Calu3 (cell line): ENCODE results near the gene SLCO1B3. TPM values are rescaled to one million over a fixed set of nuclear protein-coding genes. Genes with fewer than 3 reads are reported as not detected.

Source experiments
- BruUV-seq: library from RNA; stranded (reverse); fragments of 400-500 nt; replicated peaks from 2 replicates; lab custom pipeline; 2021; lab: Mats Ljungman, UMichigan
- CTCF ChIA-PET: fragments of 300-600 bp; sonication (Branson Sonifier 250); formaldehyde crosslinking; loops from one replicate; lab custom pipeline; 2022; ENCODE audit warnings: antibody characterized with exemption; lab: Charles Lee
- DNase-seq: peaks from one replicate; pipeline ENCODE4 v3.0.0; 2022
- H3K27ac Mint-ChIP-seq: one replicate; pipeline ENCODE4 v1.8.0; 2022; ENCODE audit warnings: mixed read lengths; ENCODE audit not compliant: unreplicated experiment
- H3K27me3 Mint-ChIP-seq: one replicate; pipeline ENCODE4 v1.8.0; 2022; ENCODE audit warnings: mixed read lengths; ENCODE audit not compliant: unreplicated experiment
- H3K36me3 Mint-ChIP-seq: one replicate; pipeline ENCODE4 v1.8.0; 2022; ENCODE audit warnings: mild to moderate bottlenecking, moderate library complexity, mixed read lengths; ENCODE audit not compliant: insufficient read depth, unreplicated experiment
- H3K4me1 Mint-ChIP-seq: one replicate; pipeline ENCODE4 v1.8.0; 2022; ENCODE audit warnings: mild to moderate bottlenecking, low read depth, mixed read lengths; ENCODE audit not compliant: unreplicated experiment
- H3K4me3 Mint-ChIP-seq: one replicate; pipeline ENCODE4 v1.8.0; 2022; ENCODE audit warnings: mild to moderate bottlenecking, low read depth, moderate library complexity, mixed read lengths; ENCODE audit not compliant: unreplicated experiment
- H3K9me3 Mint-ChIP-seq: one replicate; pipeline ENCODE4 v1.8.0; 2022; ENCODE audit warnings: low read depth, mixed read lengths; ENCODE audit not compliant: unreplicated experiment
- CTCF ChIP-seq: fragments of 200-600 bp; IDR thresholded peaks from one replicate; pipeline ENCODE4 v1.8.0; 2022; ENCODE audit warnings: antibody characterized with exemption; ENCODE audit not compliant: unreplicated experiment
- intact Hi-C: fragments of 100-400 bp; cut with micrococcal nuclease; formaldehyde crosslinking; loops from one replicate; pipeline ENCODE4 v1.10.0; 2022; ENCODE audit not compliant: unreplicated experiment
- total RNA-seq: library from RNA; stranded (reverse); gene quantifications from 2 replicates; pipeline ENCODE4 v1.2.3, GENCODE V29; 2022

SLCO1B3 gene
- total RNA-seq, 1 experiment from 2014 or later, result 40.4 TPM

- intact Hi-C loops, result loop anchor here (10.0 kb wide), 1 partner anchor 448 kb away; no protein-coding TSS in a partner anchor
- H3K4me1 Mint-ChIP-seq, result peaks cover 37% of the 10 kb centered on the region
- TF ChIP-seq CTCF, result no peak
- no TSS peak for BruUV-seq
- peaks cover 2% of the 10 kb centered on the region for H3K9me3 Mint-ChIP-seq
- no peaks in the 10 kb centered on the region for H3K27me3 Mint-ChIP-seq
- DNase-seq, result peak; percentile 70
- peak overlapping the region; percentile 67 for H3K4me3 Mint-ChIP-seq
- H3K36me3 Mint-ChIP-seq, result peaks cover 63% of the 10 kb centered on the region
- CTCF ChIA-PET, result interaction anchor here (1.1 kb wide), 1 partner anchor 8 kb away, joined by 4 read pairs; no protein-coding TSS in a partner anchor
- peak overlapping the region; percentile 93 for H3K27ac Mint-ChIP-seq
Measured at GRCh38 chr12:20822415-20822814, 11.9 kb downstream of the SLCO1B3 start.

DNA sequence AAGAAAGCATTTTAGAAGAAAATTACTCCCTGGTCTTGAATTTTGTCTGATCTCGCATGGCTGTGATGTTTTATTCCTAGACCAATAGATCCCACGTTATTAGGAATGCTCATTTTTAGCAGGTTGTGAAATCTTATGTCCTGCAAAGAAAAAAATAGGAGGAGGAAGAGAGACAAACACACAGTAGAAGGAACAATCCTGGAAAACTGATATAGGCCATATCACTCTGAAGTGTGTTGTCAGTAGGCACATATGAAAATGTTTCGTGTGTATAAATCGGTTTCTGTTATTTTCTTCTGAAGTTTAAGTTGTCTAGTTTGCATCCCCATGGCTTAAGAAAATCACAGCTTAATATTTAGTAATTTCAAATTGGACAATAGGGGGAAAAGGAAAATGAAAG lies 12.4 kb downstream of the SLCO1B3 start:
- CTCF ChIA-PET, result interaction anchor here (1.1 kb wide), 1 partner anchor 8 kb away, joined by 4 read pairs; no protein-coding TSS in a partner anchor
- Mint-ChIP-seq H3K27ac (peak overlapping the region; percentile 93), H3K36me3 (peaks cover 63% of the 10 kb centered on the region), H3K9me3 (no peaks in the 10 kb centered on the region), H3K27me3 (no peaks in the 10 kb centered on the region), H3K4me3 (peak overlapping the region; percentile 67), H3K4me1 (peaks cover 42% of the 10 kb centered on the region)
- TF ChIP-seq CTCF, result no peak
- TSS peak; percentile 76 for BruUV-seq
- intact Hi-C loops, result loop anchor here (10.0 kb wide), 1 partner anchor 448 kb away; no protein-coding TSS in a partner anchor
- no peak for DNase-seq

GRCh38 chr12:20829919-20830318 lies 19.4 kb downstream of the SLCO1B3 start:
- BruUV-seq, result no TSS peak
- intact Hi-C loops, result loop anchor here (10.0 kb wide), 1 partner anchor 455 kb away; no protein-coding TSS in a partner anchor
- no peak for TF ChIP-seq CTCF

GRCh38 chr12:20830456-20830855 lies 20.0 kb downstream of the SLCO1B3 start:
- no TSS peak for BruUV-seq

More at GRCh38 chr12:20829919-20830318, 19.4 kb downstream of the SLCO1B3 start:
- Mint-ChIP-seq H3K27ac (peak overlapping the region; percentile 98), H3K9me3 (no peaks in the 10 kb centered on the region), H3K4me3 (no peak overlapping the region), H3K27me3 (no peaks in the 10 kb centered on the region), H3K36me3 (peaks cover 47% of the 10 kb centered on the region), H3K4me1 (peaks cover 51% of the 10 kb centered on the region)
- CTCF ChIA-PET, result no interaction called here
- no peak for DNase-seq

More at GRCh38 chr12:20830456-20830855, 20.0 kb downstream of the SLCO1B3 start:
- Mint-ChIP-seq H3K4me1 (peaks cover 56% of the 10 kb centered on the region), H3K27ac (peak overlapping the region; percentile 98), H3K36me3 (peaks cover 42% of the 10 kb centered on the region), H3K9me3 (no peaks in the 10 kb centered on the region), H3K4me3 (no peak overlapping the region), H3K27me3 (no peaks in the 10 kb centered on the region)
- intact Hi-C loops, result no loop called here
- no peak for DNase-seq
- TF ChIP-seq CTCF, result no peak
- CTCF ChIA-PET, result interaction anchor here (0.5 to 1.0 kb wide), 2 partner anchors 8 to 1331 kb away, joined by 4 to 5 read pairs; no protein-coding TSS in a partner anchor
